ENCODE data around the gene DOK7. TPM values are rescaled to one million over a fixed set of nuclear protein-coding genes. Genes with fewer than 3 reads are reported as not detected.

DOK7 gene
- total RNA-seq, 2 donors from 2014 or later = 0.80 to 1.5 TPM

GRCh38 chr4:3420956-3421355 lies 42.1 kb upstream of the DOK7 start:
- no peaks in the 10 kb centered on the region for H3K9me3 ChIP-seq
- no peaks in the 10 kb centered on the region for H3K4me1 ChIP-seq
- H3K27ac ChIP-seq = no peak overlapping the region
- no peak overlapping the region for H3K9ac ChIP-seq (ENCODE audit: low read depth in 2 of 2, low read length in 2 of 2)
- intact Hi-C loops (cut with DNase I) = no loop called here
- H3K27me3 ChIP-seq = no peaks in the 10 kb centered on the region
- no peak overlapping the region for H3K4me3 ChIP-seq
- TF ChIP-seq CTCF (IDR thresholded peaks at IDR 0.05) = no peak
- no peak for DNase-seq
- H3K36me3 ChIP-seq = no peaks in the 10 kb centered on the region

DNA sequence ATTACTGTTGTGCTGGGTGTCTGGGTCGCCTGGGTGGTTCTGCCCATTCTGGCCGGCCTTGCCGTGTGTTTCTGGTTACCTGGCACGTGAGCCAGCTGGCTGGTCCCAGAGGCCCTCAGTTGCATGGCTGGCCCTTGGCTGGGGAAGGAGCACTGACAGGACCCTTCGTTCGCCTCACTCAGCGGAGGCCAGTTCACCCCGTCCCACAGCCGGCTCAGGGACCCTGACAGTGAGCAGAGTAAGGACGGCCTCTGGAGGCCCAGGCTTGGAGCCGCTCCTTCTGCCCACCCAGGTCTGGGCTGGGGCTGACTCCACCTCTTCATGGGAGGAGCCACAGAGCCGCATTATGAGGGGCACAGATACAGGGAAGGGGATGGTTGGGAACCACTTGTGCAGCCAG lies 41.6 kb upstream of the DOK7 start:
- no peaks in the 10 kb centered on the region for H3K4me1 ChIP-seq
- H3K9ac ChIP-seq (ENCODE audit: low read depth in 2 of 2, low read length in 2 of 2) = no peak overlapping the region
- no peaks in the 10 kb centered on the region for H3K36me3 ChIP-seq
- no peaks in the 10 kb centered on the region for H3K27me3 ChIP-seq
- no peak for TF ChIP-seq CTCF (IDR thresholded peaks at IDR 0.05)
- no peak for DNase-seq
- H3K4me3 ChIP-seq = no peak overlapping the region
- H3K9me3 ChIP-seq = no peaks in the 10 kb centered on the region
- intact Hi-C loops (cut with DNase I) = no loop called here
- H3K27ac ChIP-seq = no peak overlapping the region

- Histone ChIP-seq H3K36me3 (no peaks in the 10 kb centered on the region), H3K9ac (ENCODE audit: low read depth in 2 of 2, low read length in 2 of 2) (no peak overlapping the region)
- DNase-seq = no peak
Observed at GRCh38 chr4:3422241-3422801, 40.8 kb upstream of the DOK7 start.

DNA sequence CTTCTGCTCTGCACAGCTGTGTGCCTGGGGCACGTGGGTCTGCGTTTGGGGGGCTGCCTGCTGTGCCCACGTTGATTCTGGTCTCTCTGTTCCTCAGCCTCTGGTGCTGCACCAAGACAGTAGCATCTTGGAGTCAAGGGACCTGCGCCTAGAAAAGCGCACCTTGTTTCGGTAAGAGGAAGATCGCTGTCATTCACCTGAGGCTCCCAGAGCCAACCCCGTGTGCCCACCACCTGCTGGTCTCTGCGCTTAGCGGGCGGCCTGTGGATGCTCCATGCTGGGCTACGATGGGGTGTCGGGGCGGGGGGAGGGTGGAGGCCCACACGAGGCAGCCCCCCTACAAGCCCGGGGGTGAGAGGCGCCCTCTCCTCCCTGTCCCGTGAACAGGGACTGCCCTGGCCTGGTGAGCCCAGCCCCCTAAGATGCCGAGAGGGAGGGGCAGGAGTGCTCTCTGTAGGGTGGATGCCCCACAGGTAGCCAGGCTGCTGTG lies 40.3 kb upstream of the DOK7 start:
- H3K4me1 ChIP-seq = no peaks in the 10 kb centered on the region
- H3K9me3 ChIP-seq = no peaks in the 10 kb centered on the region
- TF ChIP-seq CTCF (IDR thresholded peaks at IDR 0.05) = no peak
- H3K27ac ChIP-seq = no peak overlapping the region
- H3K27me3 ChIP-seq = no peaks in the 10 kb centered on the region
- no peak for DNase-seq
- intact Hi-C loops (cut with DNase I) = no loop called here
- no peaks in the 10 kb centered on the region for H3K36me3 ChIP-seq
- no peak overlapping the region for H3K4me3 ChIP-seq
- H3K9ac ChIP-seq (ENCODE audit: low read depth in 2 of 2, low read length in 2 of 2) = no peak overlapping the region

More at GRCh38 chr4:3422241-3422801, 40.8 kb upstream of the DOK7 start:
- no peaks in the 10 kb centered on the region for H3K9me3 ChIP-seq
- H3K27me3 ChIP-seq = no peaks in the 10 kb centered on the region
- no peak for TF ChIP-seq CTCF (IDR thresholded peaks at IDR 0.05)
- no peak overlapping the region for H3K4me3 ChIP-seq
- H3K4me1 ChIP-seq = no peaks in the 10 kb centered on the region
- H3K27ac ChIP-seq = no peak overlapping the region
- intact Hi-C loops (cut with DNase I) = no loop called here

- no peak overlapping the region for H3K9ac ChIP-seq (ENCODE audit: low read depth in 2 of 2, low read length in 2 of 2)
- intact Hi-C loops (cut with DNase I) = no loop called here
- no peak for DNase-seq
Observed at GRCh38 chr4:3423406-3423805, 39.7 kb upstream of the DOK7 start.

More at GRCh38 chr4:3423406-3423805, 39.7 kb upstream of the DOK7 start:
- TF ChIP-seq CTCF (IDR thresholded peaks at IDR 0.05) = no peak
- H3K27ac ChIP-seq = no peak overlapping the region
- no peak overlapping the region for H3K4me3 ChIP-seq
- H3K9me3 ChIP-seq = no peaks in the 10 kb centered on the region
- no peaks in the 10 kb centered on the region for H3K27me3 ChIP-seq
- H3K4me1 ChIP-seq = no peaks in the 10 kb centered on the region
- no peaks in the 10 kb centered on the region for H3K36me3 ChIP-seq
